K562 (cell line): Measurements from ENCODE around the gene FKBP2. TPM values are rescaled to one million over a fixed set of nuclear protein-coding genes. Genes with fewer than 3 reads are reported as not detected.

ENCODE experiments used
- CHD4 ChIP-seq: fragments of 200-600 bp; sonication (generic); IDR thresholded peaks from 3 replicates; pipeline ENCODE4 v1.6.1; 2012; ENCODE audit warnings: low read depth, mild to moderate bottlenecking, mixed read lengths, low read length, inconsistent platforms; ENCODE audit not compliant: insufficient read depth, insufficient replicate concordance, poor library complexity, severe bottlenecking
- ELF1 ChIP-seq: fragments of 200-800 bp; sonication (Bioruptor generic); IDR thresholded peaks from 2 replicates; pipeline ENCODE4 v1.6.1; 2016; ENCODE audit warnings: missing genetic modification characterization, missing compliant biosample characterization
- MTA2 ChIP-seq: fragments of 450-650 bp; IDR thresholded peaks from 2 replicates; pipeline ENCODE4 v1.6.1; 2016; ENCODE audit warnings: low read depth
- NCOR1 ChIP-seq: fragments of 450-650 bp; IDR thresholded peaks from 2 replicates; pipeline ENCODE4 v1.6.1; 2016; ENCODE audit warnings: mild to moderate bottlenecking, moderate library complexity
- OTX1 ChIP-seq: fragments of 450-650 bp; formaldehyde crosslinking; IDR thresholded peaks from 2 replicates; pipeline ENCODE4 v1.4.0; 2022; ENCODE audit warnings: mild to moderate bottlenecking
- PHB2 ChIP-seq: fragments of 450-650 bp; IDR thresholded peaks from 2 replicates; pipeline ENCODE4 v1.6.1; 2017; ENCODE audit warnings: low read depth
- POLR3A ChIP-seq: IDR thresholded peaks from 2 replicates; pipeline ENCODE4 v1.6.1; 2011; ENCODE audit warnings: borderline replicate concordance, mild to moderate bottlenecking, moderate library complexity; ENCODE audit not compliant: insufficient read length, insufficient read depth; ENCODE audit errors: extremely low read depth
- TSC22D4 ChIP-seq: fragments of 450-650 bp; IDR thresholded peaks from 2 replicates; pipeline ENCODE4 v1.6.1; 2016; ENCODE audit warnings: missing genetic modification characterization, missing biosample characterization, control low read depth
- USF2 ChIP-seq: sonication (generic); formaldehyde crosslinking; IDR thresholded peaks from 2 replicates; pipeline ENCODE4 v1.5.0; 2020; ENCODE audit warnings: missing genetic modification reagents
- ZEB2 ChIP-seq: fragments of 450-650 bp; IDR thresholded peaks from 2 replicates; pipeline ENCODE4 v1.6.1; 2016
- ZNF12 ChIP-seq: sonication (generic); formaldehyde crosslinking; IDR thresholded peaks from 2 replicates; pipeline ENCODE4 v1.4.0; 2020; ENCODE audit warnings: mild to moderate bottlenecking, missing genetic modification reagents
- ZNF696 ChIP-seq: fragments of 250-450 bp; sonication (Bioruptor Pico); conservative IDR thresholded peaks from 2 replicates; pipeline ENCODE4 v1.4.0; 2020; ENCODE audit warnings: mild to moderate bottlenecking, moderate library complexity
- ZNF707 ChIP-seq: fragments of 250-450 bp; sonication (Bioruptor Pico); conservative IDR thresholded peaks from 2 replicates; pipeline ENCODE4 v1.8.0; 2022; ENCODE audit warnings: inconsistent platforms, mild to moderate bottlenecking, moderate library complexity
- polyA plus RNA-seq, 8 experiments: library from polyadenylated mRNA; depleted of rRNA in 4 of 8; stranded (reverse) in 5 of 8; unstranded in 3 of 8; fragments of >200 nt; fragmentation: Nextera tagmentation in 2 of 8; fragmentation: Illumina TruSeq in 1 of 8; extraction: Ambion mirVana in 2 of 8; extraction: Trizol in 1 of 8; gene quantifications; 2 replicates each; pipeline versions ENCODE4 v1.2.1 to v1.2.3, GENCODE V29; 2011 to 2014; ENCODE audit warnings: inconsistent platforms in 1 of 8, missing spikeins in 1 of 8
- total RNA-seq, 7 experiments: library from RNA; depleted of rRNA in 6 of 7; stranded (reverse); fragments of >200 nt in 6 of 7; fragmentation: Illumina TruSeq in 2 of 7; extraction: Trizol in 2 of 7; gene quantifications; 2 replicates each; pipeline versions ENCODE4 v1.2.1 to v1.2.3, GENCODE V29; 2011 to 2021; ENCODE audit warnings: low replicate concordance in 1 of 7
- TF ChIP-seq, protein P1 (sequence below): sonication (generic); formaldehyde crosslinking; IDR thresholded peaks from 2 replicates; pipeline ENCODE4 v1.8.0; 2022; ENCODE audit warnings: missing genetic modification reagents, mild to moderate bottlenecking, borderline replicate concordance
- TF ChIP-seq, protein P2 (sequence below): fragments of 200-800 bp; sonication (Bioruptor generic); IDR thresholded peaks from 2 replicates; pipeline ENCODE4 v1.6.1; 2016; ENCODE audit warnings: missing genetic modification characterization, missing compliant biosample characterization

FKBP2 gene
- total and polyA plus RNA-seq, 9 of the 15 experiments (the other 6 are each of a cell fraction or from before 2014, with no cell fraction given): 3.5 to 151 (median 58.1) TPM

DNA sequence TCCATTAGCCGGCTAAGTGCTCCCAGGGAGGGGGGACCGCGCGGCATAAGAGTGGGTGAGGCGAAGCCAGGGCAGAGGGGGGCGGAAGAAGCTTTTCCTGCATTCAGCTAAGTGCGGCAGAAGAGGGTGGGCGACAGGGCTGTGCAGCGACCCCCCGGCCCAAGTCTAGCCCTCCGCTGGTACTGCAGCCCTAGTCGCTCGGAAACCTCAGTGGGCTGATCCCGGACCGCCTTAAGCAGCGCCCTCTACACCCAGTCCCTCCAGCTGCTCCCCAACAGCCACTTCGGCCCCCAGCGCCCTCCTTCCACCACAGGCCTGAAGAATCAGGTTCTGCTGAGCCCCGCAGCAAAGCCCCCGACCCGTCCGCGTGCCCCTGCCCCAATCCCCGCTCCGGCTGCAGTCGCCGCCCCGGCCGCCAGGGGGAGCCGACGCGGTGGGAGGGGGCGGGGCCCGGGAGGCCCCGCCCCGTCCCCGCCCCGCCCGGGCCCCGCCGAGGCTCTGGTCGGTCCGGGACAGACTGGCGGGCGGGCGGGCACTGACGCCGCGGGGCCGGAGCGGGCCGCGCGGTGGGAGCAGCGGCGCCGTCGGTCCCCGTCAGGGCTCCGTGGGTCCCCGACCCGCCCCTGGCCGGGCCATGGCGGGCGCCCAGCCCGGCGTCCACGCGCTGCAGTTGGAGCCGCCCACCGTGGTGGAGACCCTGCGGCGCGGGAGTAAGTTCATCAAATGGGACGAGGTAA, 10.3 kb downstream of the FKBP2 start, which contains the start of gene PLCB3 (continued):
- TF ChIP-seq USF2 (CRISPR knock-in tag) (no peak), NCOR1 (no peak), PHB2 (no peak), TSC22D4 (no peak), ELF1 (tag) (no peak), MTA2 (no peak), ZNF707 (no peak), POLR3A (no peak), CHD4 (no peak), ZNF12 (CRISPR knock-in tag) (no peak), ZEB2 (no peak), ZNF696 (CRISPR knock-in tag) (no peak), OTX1 (CRISPR knock-in tag) (no peak)
- TF ChIP-seq, protein P1, sequence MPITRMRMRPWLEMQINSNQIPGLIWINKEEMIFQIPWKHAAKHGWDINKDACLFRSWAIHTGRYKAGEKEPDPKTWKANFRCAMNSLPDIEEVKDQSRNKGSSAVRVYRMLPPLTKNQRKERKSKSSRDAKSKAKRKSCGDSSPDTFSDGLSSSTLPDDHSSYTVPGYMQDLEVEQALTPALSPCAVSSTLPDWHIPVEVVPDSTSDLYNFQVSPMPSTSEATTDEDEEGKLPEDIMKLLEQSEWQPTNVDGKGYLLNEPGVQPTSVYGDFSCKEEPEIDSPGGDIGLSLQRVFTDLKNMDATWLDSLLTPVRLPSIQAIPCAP (CRISPR knock-in tag): no peak
- TF ChIP-seq, protein P2, sequence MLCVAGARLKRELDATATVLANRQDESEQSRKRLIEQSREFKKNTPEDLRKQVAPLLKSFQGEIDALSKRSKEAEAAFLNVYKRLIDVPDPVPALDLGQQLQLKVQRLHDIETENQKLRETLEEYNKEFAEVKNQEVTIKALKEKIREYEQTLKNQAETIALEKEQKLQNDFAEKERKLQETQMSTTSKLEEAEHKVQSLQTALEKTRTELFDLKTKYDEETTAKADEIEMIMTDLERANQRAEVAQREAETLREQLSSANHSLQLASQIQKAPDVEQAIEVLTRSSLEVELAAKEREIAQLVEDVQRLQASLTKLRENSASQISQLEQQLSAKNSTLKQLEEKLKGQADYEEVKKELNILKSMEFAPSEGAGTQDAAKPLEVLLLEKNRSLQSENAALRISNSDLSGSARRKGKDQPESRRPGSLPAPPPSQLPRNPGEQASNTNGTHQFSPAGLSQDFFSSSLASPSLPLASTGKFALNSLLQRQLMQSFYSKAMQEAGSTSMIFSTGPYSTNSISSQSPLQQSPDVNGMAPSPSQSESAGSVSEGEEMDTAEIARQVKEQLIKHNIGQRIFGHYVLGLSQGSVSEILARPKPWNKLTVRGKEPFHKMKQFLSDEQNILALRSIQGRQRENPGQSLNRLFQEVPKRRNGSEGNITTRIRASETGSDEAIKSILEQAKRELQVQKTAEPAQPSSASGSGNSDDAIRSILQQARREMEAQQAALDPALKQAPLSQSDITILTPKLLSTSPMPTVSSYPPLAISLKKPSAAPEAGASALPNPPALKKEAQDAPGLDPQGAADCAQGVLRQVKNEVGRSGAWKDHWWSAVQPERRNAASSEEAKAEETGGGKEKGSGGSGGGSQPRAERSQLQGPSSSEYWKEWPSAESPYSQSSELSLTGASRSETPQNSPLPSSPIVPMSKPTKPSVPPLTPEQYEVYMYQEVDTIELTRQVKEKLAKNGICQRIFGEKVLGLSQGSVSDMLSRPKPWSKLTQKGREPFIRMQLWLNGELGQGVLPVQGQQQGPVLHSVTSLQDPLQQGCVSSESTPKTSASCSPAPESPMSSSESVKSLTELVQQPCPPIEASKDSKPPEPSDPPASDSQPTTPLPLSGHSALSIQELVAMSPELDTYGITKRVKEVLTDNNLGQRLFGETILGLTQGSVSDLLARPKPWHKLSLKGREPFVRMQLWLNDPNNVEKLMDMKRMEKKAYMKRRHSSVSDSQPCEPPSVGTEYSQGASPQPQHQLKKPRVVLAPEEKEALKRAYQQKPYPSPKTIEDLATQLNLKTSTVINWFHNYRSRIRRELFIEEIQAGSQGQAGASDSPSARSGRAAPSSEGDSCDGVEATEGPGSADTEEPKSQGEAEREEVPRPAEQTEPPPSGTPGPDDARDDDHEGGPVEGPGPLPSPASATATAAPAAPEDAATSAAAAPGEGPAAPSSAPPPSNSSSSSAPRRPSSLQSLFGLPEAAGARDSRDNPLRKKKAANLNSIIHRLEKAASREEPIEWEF: no peak
